KMS-11 (cell line): Measurements from ENCODE around the gene SLC43A3.

Experiments used
- H2AFZ ChIP-seq: fragments of 200-600 bp; sonication (generic); 2 replicates; pipeline ENCODE4 v1.6.1; 2016; ENCODE audit warnings: antibody characterized with exemption, mixed run types, low read depth
- H3K27ac ChIP-seq: fragments of 200-600 bp; sonication (generic); 2 replicates; pipeline ENCODE4 v1.6.1; 2016; ENCODE audit warnings: mild to moderate bottlenecking, mixed run types
- H3K27me3 ChIP-seq: fragments of 200-600 bp; sonication (generic); 2 replicates; pipeline ENCODE4 v1.6.1; 2017; ENCODE audit warnings: mild to moderate bottlenecking, low read depth, mixed run types, moderate library complexity; ENCODE audit not compliant: insufficient read depth
- H3K36me3 ChIP-seq: fragments of 200-600 bp; sonication (generic); 2 replicates; pipeline ENCODE4 v1.6.1; 2017; ENCODE audit warnings: mild to moderate bottlenecking, mixed run types; ENCODE audit not compliant: insufficient read depth
- H3K4me1 ChIP-seq: fragments of 200-600 bp; sonication (generic); 2 replicates; pipeline ENCODE4 v1.6.1; 2016; ENCODE audit warnings: mild to moderate bottlenecking, low read depth, mixed run types; ENCODE audit not compliant: poor library complexity, severe bottlenecking
- H3K4me2 ChIP-seq: fragments of 200-600 bp; sonication (generic); 2 replicates; pipeline ENCODE4 v1.7.0; 2016; ENCODE audit warnings: mild to moderate bottlenecking, mixed run types
- H3K4me3 ChIP-seq: fragments of 200-600 bp; sonication (generic); IDR thresholded peaks from 2 replicates; pipeline ENCODE4 v1.6.1; 2017; ENCODE audit warnings: low read depth, low read length, mixed read lengths; ENCODE audit not compliant: insufficient read depth
- H3K79me2 ChIP-seq: fragments of 200-600 bp; sonication (generic); 2 replicates; pipeline ENCODE4 v1.6.1; 2016; ENCODE audit warnings: low read depth, mixed run types; ENCODE audit not compliant: insufficient read depth
- H3K9ac ChIP-seq: fragments of 200-600 bp; sonication (generic); 2 replicates; pipeline ENCODE4 v1.6.1; 2016; ENCODE audit warnings: mild to moderate bottlenecking, mixed run types
- H4K20me1 ChIP-seq: fragments of 200-600 bp; sonication (generic); 2 replicates; pipeline ENCODE4 v1.6.1; 2016; ENCODE audit warnings: mild to moderate bottlenecking, mixed run types; ENCODE audit not compliant: insufficient read depth
- CTCF ChIP-seq: fragments of 200-600 bp; sonication (generic); conservative IDR thresholded peaks from 2 replicates; pipeline ENCODE4 v1.6.1; 2017; ENCODE audit warnings: low read depth, mild to moderate bottlenecking, antibody characterized with exemption, low read length, moderate library complexity, mixed read lengths

The SLC43A3 gene

GRCh38 chr11:57440744-57441414, 14.0 kb upstream of the SLC43A3 start:
- H2AFZ ChIP-seq, result no peak overlapping the region
- TF ChIP-seq CTCF, result no peak
- no peak overlapping the region for H3K27ac ChIP-seq

DNA sequence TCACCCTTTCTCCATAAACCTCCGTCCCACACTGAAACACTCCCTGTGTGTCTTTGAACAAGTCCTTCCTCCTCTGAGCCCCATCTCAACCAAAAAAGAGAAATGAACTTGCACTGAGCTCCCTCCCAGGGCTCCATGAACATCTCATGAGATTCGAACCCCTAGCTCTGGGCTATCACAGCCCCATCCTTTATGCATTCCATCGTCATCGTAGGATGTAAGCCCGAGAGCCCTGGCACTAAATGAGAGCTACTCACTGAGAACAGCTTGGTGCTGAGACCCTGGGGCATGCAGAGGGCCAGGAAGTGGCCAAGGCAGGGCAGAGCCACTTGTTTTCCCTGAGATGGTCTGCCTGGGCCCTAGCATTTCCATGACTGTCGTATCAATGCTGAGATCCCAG, 12.9 kb upstream of the SLC43A3 start:
- Histone ChIP-seq H3K27me3 (no peaks in the 10 kb centered on the region), H3K4me3 (no peak overlapping the region), H2AFZ (no peak overlapping the region), H3K36me3 (no peaks in the 10 kb centered on the region), H3K79me2 (no peaks in the 10 kb centered on the region), H3K27ac (no peak overlapping the region), H3K9ac (no peak overlapping the region), H4K20me1 (no peaks in the 10 kb centered on the region), H3K4me1 (no peaks in the 10 kb centered on the region), H3K4me2 (no peak overlapping the region)
- TF ChIP-seq CTCF, result no peak

More at GRCh38 chr11:57440744-57441414, 14.0 kb upstream of the SLC43A3 start:
- Histone ChIP-seq H3K27me3 (no peaks in the 10 kb centered on the region), H4K20me1 (no peaks in the 10 kb centered on the region), H3K4me1 (no peaks in the 10 kb centered on the region), H3K4me2 (no peak overlapping the region), H3K9ac (no peak overlapping the region), H3K4me3 (no peak overlapping the region), H3K79me2 (no peaks in the 10 kb centered on the region), H3K36me3 (no peaks in the 10 kb centered on the region)

- H3K4me1 ChIP-seq, result no peaks in the 10 kb centered on the region
- H3K4me3 ChIP-seq, result no peak overlapping the region
- no peak overlapping the region for H3K27ac ChIP-seq
- H3K9ac ChIP-seq, result no peak overlapping the region
- H4K20me1 ChIP-seq, result no peaks in the 10 kb centered on the region
- TF ChIP-seq CTCF, result no peak
- no peaks in the 10 kb centered on the region for H3K79me2 ChIP-seq
- H3K27me3 ChIP-seq, result no peaks in the 10 kb centered on the region
- H3K4me2 ChIP-seq, result no peak overlapping the region
- no peaks in the 10 kb centered on the region for H3K36me3 ChIP-seq
- H2AFZ ChIP-seq, result no peak overlapping the region
Measured at GRCh38 chr11:57438345-57439285, 11.7 kb upstream of the SLC43A3 start.

GRCh38 chr11:57436031-57436430, 9.1 kb upstream of the SLC43A3 start:
- H3K4me2 ChIP-seq, result no peak overlapping the region

More at GRCh38 chr11:57436031-57436430, 9.1 kb upstream of the SLC43A3 start:
- Histone ChIP-seq H3K27ac (no peak overlapping the region), H3K4me1 (no peaks in the 10 kb centered on the region), H3K79me2 (no peaks in the 10 kb centered on the region), H4K20me1 (no peaks in the 10 kb centered on the region), H3K9ac (no peak overlapping the region), H3K4me3 (no peak overlapping the region), H3K27me3 (no peaks in the 10 kb centered on the region), H2AFZ (no peak overlapping the region), H3K36me3 (no peaks in the 10 kb centered on the region)
- TF ChIP-seq CTCF, result no peak
